ENCODE results near the gene INTS6L.

Gene INTS6L

DNA sequence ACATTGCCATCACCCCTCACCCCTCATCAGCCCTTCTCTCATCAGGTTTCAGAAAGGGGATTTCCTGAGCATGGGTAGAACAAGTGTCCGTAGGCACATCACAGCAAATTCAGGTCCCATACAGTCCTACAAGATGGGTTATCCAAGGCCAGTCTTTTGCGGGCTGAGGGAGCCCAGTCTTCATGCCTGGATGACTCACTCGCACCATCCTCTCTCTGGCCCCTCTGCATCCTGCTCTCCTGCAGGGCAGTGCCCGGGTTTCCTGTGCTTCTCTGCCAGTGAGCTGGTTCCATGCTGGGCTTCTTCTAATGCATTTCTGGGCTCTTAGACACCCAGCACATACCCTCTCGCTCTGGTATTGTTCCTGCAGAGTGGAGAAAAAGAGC is 7.3 kb upstream of the INTS6L start:
- TF ChIP-seq, protein P1, sequence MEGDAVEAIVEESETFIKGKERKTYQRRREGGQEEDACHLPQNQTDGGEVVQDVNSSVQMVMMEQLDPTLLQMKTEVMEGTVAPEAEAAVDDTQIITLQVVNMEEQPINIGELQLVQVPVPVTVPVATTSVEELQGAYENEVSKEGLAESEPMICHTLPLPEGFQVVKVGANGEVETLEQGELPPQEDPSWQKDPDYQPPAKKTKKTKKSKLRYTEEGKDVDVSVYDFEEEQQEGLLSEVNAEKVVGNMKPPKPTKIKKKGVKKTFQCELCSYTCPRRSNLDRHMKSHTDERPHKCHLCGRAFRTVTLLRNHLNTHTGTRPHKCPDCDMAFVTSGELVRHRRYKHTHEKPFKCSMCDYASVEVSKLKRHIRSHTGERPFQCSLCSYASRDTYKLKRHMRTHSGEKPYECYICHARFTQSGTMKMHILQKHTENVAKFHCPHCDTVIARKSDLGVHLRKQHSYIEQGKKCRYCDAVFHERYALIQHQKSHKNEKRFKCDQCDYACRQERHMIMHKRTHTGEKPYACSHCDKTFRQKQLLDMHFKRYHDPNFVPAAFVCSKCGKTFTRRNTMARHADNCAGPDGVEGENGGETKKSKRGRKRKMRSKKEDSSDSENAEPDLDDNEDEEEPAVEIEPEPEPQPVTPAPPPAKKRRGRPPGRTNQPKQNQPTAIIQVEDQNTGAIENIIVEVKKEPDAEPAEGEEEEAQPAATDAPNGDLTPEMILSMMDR (IDR thresholded peaks at IDR 0.05) = no peak

GRCh38 chrX:135516376-135516775 is 4.1 kb upstream of the INTS6L start:
- TF ChIP-seq, protein P1 (IDR thresholded peaks at IDR 0.05) = no peak

DNA sequence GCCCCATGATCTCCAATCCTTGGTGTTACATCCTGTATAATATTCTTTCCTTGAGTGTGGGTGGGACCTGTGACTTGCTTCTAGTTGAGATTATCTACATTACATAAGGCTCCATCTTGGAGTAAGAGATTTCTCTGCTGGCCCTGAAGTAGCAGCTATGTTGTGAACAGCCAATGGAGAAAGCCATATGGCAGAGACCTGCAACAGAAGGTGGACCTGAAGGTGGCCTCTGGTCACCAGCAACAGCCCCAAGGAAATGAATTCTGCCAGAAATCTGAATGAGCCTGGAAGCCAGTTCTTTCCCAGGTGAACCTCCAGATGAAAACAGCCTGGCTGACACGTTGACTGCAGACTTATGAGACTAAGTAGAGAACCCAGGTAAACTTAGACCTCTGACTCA is 2.3 kb upstream of the INTS6L start:
- TF ChIP-seq, protein P1 (IDR thresholded peaks at IDR 0.05) = no peak

DNA sequence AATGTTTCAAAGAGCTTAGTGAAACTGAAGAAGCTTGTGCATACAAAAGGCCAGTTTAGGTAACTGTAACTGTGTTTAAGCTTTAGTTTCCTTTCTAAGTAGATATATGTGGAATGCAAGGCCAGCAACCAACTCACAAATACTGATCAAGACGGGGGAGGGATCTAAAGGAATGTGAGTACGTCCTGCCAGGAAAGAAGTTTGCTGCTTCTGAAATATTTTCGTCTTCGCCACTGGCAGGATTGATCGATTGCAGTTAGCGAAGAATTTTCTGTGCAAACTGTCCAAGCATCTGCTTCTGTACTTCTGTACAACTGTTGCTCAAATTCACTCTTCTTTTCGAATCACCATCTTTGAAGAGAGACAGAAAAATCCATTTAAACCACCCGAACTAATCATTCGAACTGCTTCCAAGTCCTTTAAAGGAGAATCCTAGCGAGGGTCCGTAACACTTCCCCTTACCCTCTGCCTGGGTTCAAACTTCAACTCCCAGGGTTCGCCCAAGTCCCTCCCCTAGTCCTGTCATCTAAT is 373 bp upstream of the INTS6L start:
- TF ChIP-seq, protein P1 (IDR thresholded peaks at IDR 0.05) = no peak

DNA sequence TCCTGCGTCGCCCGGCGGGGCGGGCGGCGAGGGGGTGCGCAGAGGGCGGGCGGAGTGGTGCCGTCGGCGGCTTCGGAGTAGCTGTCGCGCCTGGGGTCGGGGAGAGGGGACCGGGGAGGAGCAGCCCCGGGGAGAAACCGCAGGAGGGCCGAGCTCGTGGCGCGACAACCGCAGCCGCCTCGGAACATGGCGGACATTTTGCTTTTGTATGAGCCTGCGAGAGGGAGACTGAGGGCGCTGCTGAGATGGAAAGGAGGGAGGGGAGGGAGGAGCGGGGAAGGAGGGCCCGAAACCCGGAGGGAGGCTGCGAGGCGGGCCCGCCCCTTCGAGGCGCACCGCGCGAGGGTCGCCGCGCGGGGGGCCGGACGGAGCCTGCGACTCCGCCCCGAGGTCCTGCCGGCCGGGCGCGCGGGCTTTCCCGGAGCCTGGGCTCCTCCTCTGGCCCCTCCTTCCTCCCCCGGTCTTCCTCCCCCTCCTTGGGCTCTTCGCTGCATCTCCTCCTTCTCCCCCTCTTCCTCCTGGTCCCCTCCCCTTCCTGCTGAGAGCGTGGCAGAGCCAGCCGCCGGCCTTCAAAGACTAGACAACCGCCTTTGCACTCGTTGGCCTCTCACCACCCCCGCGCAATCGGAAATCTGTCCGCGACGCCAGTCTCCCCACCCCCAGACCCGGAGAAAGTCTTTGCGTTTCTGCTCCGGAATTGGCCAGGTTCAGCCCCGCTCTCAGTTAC is 1.1 kb downstream of the INTS6L start:
- TF ChIP-seq, protein P1 (IDR thresholded peaks at IDR 0.05) = no peak

DNA sequence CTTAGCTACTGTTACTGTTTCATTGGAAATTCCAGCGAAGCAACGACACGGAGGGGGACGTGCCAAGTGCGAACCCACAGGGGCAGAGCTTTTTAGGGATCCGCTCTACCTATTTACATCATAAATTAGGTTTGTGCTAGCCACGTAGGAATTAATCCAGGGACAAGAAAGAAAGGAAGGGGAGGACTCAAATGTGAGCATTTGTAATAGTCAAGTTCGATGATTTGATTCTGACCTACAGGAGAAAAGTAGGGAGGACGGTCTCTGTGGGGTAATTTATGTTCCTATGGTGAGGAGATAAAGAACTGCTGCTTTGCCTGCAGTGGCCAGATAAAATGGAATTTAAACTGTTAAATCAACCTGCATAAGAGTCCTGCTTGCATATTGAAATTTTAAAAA is 1.7 kb downstream of the INTS6L start:
- TF ChIP-seq, protein P1 (IDR thresholded peaks at IDR 0.05) = no peak

- TF ChIP-seq, protein P1 (IDR thresholded peaks at IDR 0.05) = no peak
Measured at GRCh38 chrX:135522878-135523693, 2.6 kb downstream of the INTS6L start.
